ENCODE measurements around the gene MACROD2.
"Not testable (repeated sequence)": the region's sequence is repeated elsewhere in the genome, so short reads cannot be mapped to it uniquely, and the experiment has no call there.

Gene MACROD2

DNA sequence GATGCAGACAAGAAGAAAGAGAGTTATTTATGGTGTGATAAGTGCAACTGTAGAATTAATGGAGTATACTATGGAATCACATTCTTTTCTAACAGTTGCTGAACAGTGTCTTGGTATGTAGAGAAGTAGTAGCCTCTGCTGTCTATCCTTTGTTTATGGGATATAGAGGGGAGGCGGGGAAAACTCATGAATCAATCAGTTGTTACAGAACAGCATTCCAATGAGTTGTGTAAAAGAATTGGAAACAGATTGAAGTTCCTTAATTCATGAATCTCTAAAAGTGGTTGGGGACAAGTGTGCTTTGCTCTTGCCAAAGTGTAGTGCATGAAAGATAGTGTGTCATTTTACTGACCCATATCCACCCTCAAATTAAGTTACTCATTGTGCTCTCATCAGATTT lies 264.4 kb downstream of the MACROD2 start:
- Histone ChIP-seq H3K4me2 (ENCODE audit: low read depth, low read length, poor library complexity, severe bottlenecking) (no peak overlapping the region), H3F3A (ENCODE audit: insufficient read depth) (no peaks in the 10 kb centered on the region), H4K20me1 (ENCODE audit: low read depth, low read length) (no peaks in the 10 kb centered on the region), H3K9ac (ENCODE audit: low read length) (no peak overlapping the region), H3K9me3 (ENCODE audit: insufficient read depth, low read length) (no peaks in the 10 kb centered on the region), H3K79me2 (ENCODE audit: insufficient read depth, low read length) (no peaks in the 10 kb centered on the region), H3K4me3 (ENCODE audit: insufficient read depth, low read length, poor library complexity, severe bottlenecking) (no peak overlapping the region), H3K9me2 (replicated peaks; ENCODE audit: insufficient read depth, low read length) (no peaks in the 10 kb centered on the region), H3K36me3 (ENCODE audit: low read length) (no peaks in the 10 kb centered on the region), H3K27ac (ENCODE audit: low read depth, low read length) (no peak overlapping the region), H3K27me3 (ENCODE audit: low read length) (no peaks in the 10 kb centered on the region), H2AFZ (ENCODE audit: low read depth, low read length, severe bottlenecking) (no peak overlapping the region)
- no peak for TF ChIP-seq CTCF (IDR thresholded peaks at IDR 0.05; ENCODE audit: insufficient read depth, low read length, poor library complexity, severe bottlenecking)
- no peak for TF ChIP-seq EZH2phosphoT487 (conservative IDR thresholded peaks at IDR 0.05; ENCODE audit: low read length)

DNA sequence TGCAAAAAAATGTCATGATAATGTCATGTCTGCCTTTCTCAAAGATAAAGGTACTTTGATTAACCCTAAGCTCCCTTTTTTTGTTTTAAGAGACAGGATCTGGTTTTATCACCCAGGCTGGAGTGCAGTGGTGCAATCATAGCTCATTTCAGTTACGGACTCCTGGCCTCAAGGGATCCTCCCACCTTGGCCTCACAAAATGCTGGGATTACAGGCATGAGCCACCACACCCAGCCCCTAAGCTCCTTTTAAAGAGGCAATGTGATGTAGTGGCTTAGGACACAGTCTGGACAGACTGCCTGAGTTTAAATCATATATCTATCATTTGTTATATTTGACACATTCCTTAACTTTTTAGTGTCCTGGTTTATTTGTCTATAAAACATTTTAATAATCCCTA lies 265.1 kb downstream of the MACROD2 start:
- Histone ChIP-seq H3K27me3 (ENCODE audit: low read length) (no peaks in the 10 kb centered on the region), H3K36me3 (ENCODE audit: low read length) (no peaks in the 10 kb centered on the region), H3K9me3 (ENCODE audit: insufficient read depth, low read length) (no peaks in the 10 kb centered on the region), H4K20me1 (ENCODE audit: low read depth, low read length) (no peaks in the 10 kb centered on the region), H2AFZ (ENCODE audit: low read depth, low read length, severe bottlenecking) (no peak overlapping the region), H3K27ac (ENCODE audit: low read depth, low read length) (no peak overlapping the region), H3K9ac (ENCODE audit: low read length) (no peak overlapping the region), H3F3A (ENCODE audit: insufficient read depth) (no peaks in the 10 kb centered on the region), H3K9me2 (replicated peaks; ENCODE audit: insufficient read depth, low read length) (no peaks in the 10 kb centered on the region), H3K79me2 (ENCODE audit: insufficient read depth, low read length) (no peaks in the 10 kb centered on the region), H3K4me2 (ENCODE audit: low read depth, low read length, poor library complexity, severe bottlenecking) (no peak overlapping the region), H3K4me3 (ENCODE audit: insufficient read depth, low read length, poor library complexity, severe bottlenecking) (no peak overlapping the region)
- TF ChIP-seq EZH2phosphoT487 (conservative IDR thresholded peaks at IDR 0.05; ENCODE audit: low read length) = no peak
- no peak for TF ChIP-seq CTCF (IDR thresholded peaks at IDR 0.05; ENCODE audit: insufficient read depth, low read length, poor library complexity, severe bottlenecking)

GRCh38 chr20:14264869-14265268 lies 269.6 kb downstream of the MACROD2 start:
- TF ChIP-seq CTCF (IDR thresholded peaks at IDR 0.05; ENCODE audit: insufficient read depth, low read length, poor library complexity, severe bottlenecking) (no peak), EZH2phosphoT487 (conservative IDR thresholded peaks at IDR 0.05; ENCODE audit: low read length) (no peak)
- no peaks in the 10 kb centered on the region for H3K79me2 ChIP-seq (ENCODE audit: insufficient read depth, low read length)
- H3K9ac ChIP-seq (ENCODE audit: low read length) = no peak overlapping the region
- H3K27me3 ChIP-seq (ENCODE audit: low read length) = no peaks in the 10 kb centered on the region
- H3K4me3 ChIP-seq (ENCODE audit: insufficient read depth, low read length, poor library complexity, severe bottlenecking) = no peak overlapping the region
- H3F3A ChIP-seq (ENCODE audit: insufficient read depth) = no peaks in the 10 kb centered on the region
- no peak overlapping the region for H2AFZ ChIP-seq (ENCODE audit: low read depth, low read length, severe bottlenecking)
- H4K20me1 ChIP-seq (ENCODE audit: low read depth, low read length) = no peaks in the 10 kb centered on the region
- H3K36me3 ChIP-seq (ENCODE audit: low read length) = no peaks in the 10 kb centered on the region
- no peak overlapping the region for H3K27ac ChIP-seq (ENCODE audit: low read depth, low read length)
- no peaks in the 10 kb centered on the region for H3K9me2 ChIP-seq (replicated peaks; ENCODE audit: insufficient read depth, low read length)
- no peak overlapping the region for H3K4me2 ChIP-seq (ENCODE audit: low read depth, low read length, poor library complexity, severe bottlenecking)
- H3K9me3 ChIP-seq (ENCODE audit: insufficient read depth, low read length) = no peaks in the 10 kb centered on the region

- Histone ChIP-seq H3K9ac (ENCODE audit: low read length) (no peak overlapping the region), H3K9me2 (replicated peaks; ENCODE audit: insufficient read depth, low read length) (no peaks in the 10 kb centered on the region), H3K27ac (ENCODE audit: low read depth, low read length) (no peak overlapping the region), H3K27me3 (ENCODE audit: low read length) (no peaks in the 10 kb centered on the region), H2AFZ (ENCODE audit: low read depth, low read length, severe bottlenecking) (no peak overlapping the region), H3K4me2 (ENCODE audit: low read depth, low read length, poor library complexity, severe bottlenecking) (no peak overlapping the region), H3K79me2 (ENCODE audit: insufficient read depth, low read length) (no peaks in the 10 kb centered on the region), H3K36me3 (ENCODE audit: low read length) (no peaks in the 10 kb centered on the region), H3K9me3 (ENCODE audit: insufficient read depth, low read length) (no peaks in the 10 kb centered on the region), H3K4me3 (ENCODE audit: insufficient read depth, low read length, poor library complexity, severe bottlenecking) (no peak overlapping the region), H4K20me1 (ENCODE audit: low read depth, low read length) (no peaks in the 10 kb centered on the region), H3F3A (ENCODE audit: insufficient read depth) (no peaks in the 10 kb centered on the region)
- TF ChIP-seq CTCF (IDR thresholded peaks at IDR 0.05; ENCODE audit: insufficient read depth, low read length, poor library complexity, severe bottlenecking) = no peak
- TF ChIP-seq EZH2phosphoT487 (conservative IDR thresholded peaks at IDR 0.05; ENCODE audit: low read length) = no peak
Measured at GRCh38 chr20:14266246-14266645, 270.9 kb downstream of the MACROD2 start.

GRCh38 chr20:14270751-14271150 lies 275.4 kb downstream of the MACROD2 start:
- not testable (repeated sequence) for H3K9me2 ChIP-seq (replicated peaks; ENCODE audit: insufficient read depth, low read length); H3K9me3 ChIP-seq (ENCODE audit: insufficient read depth, low read length); H3K4me2 ChIP-seq (ENCODE audit: low read depth, low read length, poor library complexity, severe bottlenecking); H4K20me1 ChIP-seq (ENCODE audit: low read depth, low read length); H3K27me3 ChIP-seq (ENCODE audit: low read length); H3K27ac ChIP-seq (ENCODE audit: low read depth, low read length); H3K4me3 ChIP-seq (ENCODE audit: insufficient read depth, low read length, poor library complexity, severe bottlenecking); H3F3A ChIP-seq (ENCODE audit: insufficient read depth); H3K36me3 ChIP-seq (ENCODE audit: low read length); H3K79me2 ChIP-seq (ENCODE audit: insufficient read depth, low read length); H3K9ac ChIP-seq (ENCODE audit: low read length); H2AFZ ChIP-seq (ENCODE audit: low read depth, low read length, severe bottlenecking)
